Activated CD8-positive, alpha-beta memory T cell treated with anti-CD3 and anti-CD28 coated beads for 24 hours (primary cell): ENCODE results near the gene PGGT1B.

Experiments used
- DNase-seq: peaks from one replicate; pipeline ENCODE4 v3.0.0-alpha.2; 2020

PGGT1B gene

GRCh38 chr5:115262321-115263077 lies at the start of gene PGGT1B:
TSS of gene PGGT1B (minus strand) at chr5:115262877. CDS start at chr5:115262851, 26 bp downstream.
- peak; percentile 88 for DNase-seq

- DNase-seq: no peak
Observed at GRCh38 chr5:115309751-115310370, 47.2 kb upstream of the PGGT1B start.

- no peak for DNase-seq
Observed at GRCh38 chr5:115308815-115309214, 46.1 kb upstream of the PGGT1B start.

- no peak for DNase-seq
Observed at GRCh38 chr5:115306011-115306536, 43.4 kb upstream of the PGGT1B start.

GRCh38 chr5:115304496-115304895 lies 41.8 kb upstream of the PGGT1B start:
- no peak for DNase-seq

GRCh38 chr5:115298811-115299210 lies 36.1 kb upstream of the PGGT1B start:
- no peak for DNase-seq

- no peak for DNase-seq
Observed at GRCh38 chr5:115297031-115297430, 34.4 kb upstream of the PGGT1B start.

GRCh38 chr5:115296124-115297022 lies 33.7 kb upstream of the PGGT1B start, which contains the start of gene CCDC112:
TSS of gene CCDC112 (minus strand) at chr5:115296654. CDS start at chr5:115296543, 111 bp downstream.
- DNase-seq: peak; percentile 87

GRCh38 chr5:115295777-115296123 lies 33.1 kb upstream of the PGGT1B start:
- DNase-seq: no peak

GRCh38 chr5:115291397-115291796 lies 28.7 kb upstream of the PGGT1B start:
- no peak for DNase-seq

- DNase-seq: no peak
Observed at GRCh38 chr5:115289104-115289503, 26.4 kb upstream of the PGGT1B start.

GRCh38 chr5:115284021-115284420 lies 21.3 kb upstream of the PGGT1B start:
- no peak for DNase-seq

- DNase-seq: no peak
Observed at GRCh38 chr5:115282131-115282530, 19.5 kb upstream of the PGGT1B start.

- no peak for DNase-seq
Observed at GRCh38 chr5:115274584-115274983, 11.9 kb upstream of the PGGT1B start.

- DNase-seq: no peak
Observed at GRCh38 chr5:115272297-115272958, 9.8 kb upstream of the PGGT1B start.

- no peak for DNase-seq
Observed at GRCh38 chr5:115271295-115272050, 8.8 kb upstream of the PGGT1B start.

GRCh38 chr5:115267617-115268016 lies 4.9 kb upstream of the PGGT1B start:
- DNase-seq: no peak

- no peak for DNase-seq
Observed at GRCh38 chr5:115265220-115265619, 2.5 kb upstream of the PGGT1B start.

GRCh38 chr5:115264786-115265185 lies 2.1 kb upstream of the PGGT1B start:
- no peak for DNase-seq

- no peak for DNase-seq
Observed at GRCh38 chr5:115263078-115263380, 352 bp upstream of the PGGT1B start.

GRCh38 chr5:115262011-115262320 lies 711 bp downstream of the PGGT1B start:
- no peak for DNase-seq

GRCh38 chr5:115260248-115260647 lies 2.4 kb downstream of the PGGT1B start:
- no peak for DNase-seq
